ENCODE results near the gene COBL. TPM values are rescaled to one million over a fixed set of nuclear protein-coding genes. Genes with fewer than 3 reads are reported as not detected.

The COBL gene
- total RNA-seq, 4 donors from 2014 or later, result 62.4 to 114 (median 72.2) TPM

GRCh38 chr7:51298912-51299311 lies 17.7 kb downstream of the COBL start:
- TF ChIP-seq CTCF (IDR thresholded peaks at IDR 0.05) (no peak), POLR2AphosphoS5 (IDR thresholded peaks at IDR 0.05) (no peak), POLR2A (IDR thresholded peaks at IDR 0.05) (no peak), EP300 (IDR thresholded peaks at IDR 0.05; ENCODE audit: low read depth) (no peak)
- Histone ChIP-seq H3K9me3 (no peaks in the 10 kb centered on the region), H3K4me3 (no peak overlapping the region), H3K27me3 (no peaks in the 10 kb centered on the region), H3K4me1 (peaks cover 0 to 26% (median 20%) of the 10 kb centered on the region in 4 donors), H3K27ac (no peak overlapping the region), H3K36me3 (no peaks in the 10 kb centered on the region)
- in situ Hi-C loops (cut with MboI; ENCODE audit: low pct_ligation_motif_present in 1 of 4, low pct_unique_long_range_greater_than_20kb in 1 of 4, low sequenced_read_pairs in 3 of 4) (no loop called here), intact Hi-C loops (cut with DNase I; ENCODE audit: low total_unique reads) (no loop called here)
- DNase-seq, result no peak
- 86 to 100% methylated on average over 2 to 5 of the region's 5 CpGs for WGBS, 2 donors (ENCODE audit: low coverage in 1 of 2)

GRCh38 chr7:51297986-51298385 lies 18.6 kb downstream of the COBL start:
- no peak for DNase-seq
- Histone ChIP-seq H3K4me1 (peaks cover 0 to 29% (median 18%) of the 10 kb centered on the region in 4 donors), H3K4me3 (no peak overlapping the region), H3K36me3 (no peaks in the 10 kb centered on the region), H3K27me3 (no peaks in the 10 kb centered on the region), H3K9me3 (no peaks in the 10 kb centered on the region), H3K27ac (no peak overlapping the region)
- intact Hi-C loops (cut with DNase I; ENCODE audit: low total_unique reads) (no loop called here), in situ Hi-C loops (cut with MboI; ENCODE audit: low pct_ligation_motif_present in 1 of 4, low pct_unique_long_range_greater_than_20kb in 1 of 4, low sequenced_read_pairs in 3 of 4) (no loop called here)
- TF ChIP-seq POLR2AphosphoS5 (IDR thresholded peaks at IDR 0.05) (no peak), CTCF (IDR thresholded peaks at IDR 0.05) (no peak), POLR2A (IDR thresholded peaks at IDR 0.05) (no peak), EP300 (IDR thresholded peaks at IDR 0.05; ENCODE audit: low read depth) (no peak)
- WGBS, 2 donors (ENCODE audit: low coverage in 1 of 2), result 79 to 100% methylated on average over 1 to 3 of the region's 3 CpGs

GRCh38 chr7:51295440-51296245 lies 21.0 kb downstream of the COBL start:
- Histone ChIP-seq H3K4me3 (no peak overlapping the region), H3K36me3 (no peaks in the 10 kb centered on the region), H3K9me3 (no peaks in the 10 kb centered on the region), H3K27me3 (no peaks in the 10 kb centered on the region), H3K27ac (peak overlapping the region; percentile 54 to 75 (median 73)), H3K4me1 (peaks cover 1 to 42% (median 23%) of the 10 kb centered on the region in 4 donors)
- DNase-seq, result peak; percentile 68
- 51 to 59% methylated on average over 3 of the region's 3 CpGs for WGBS, 2 donors (ENCODE audit: low coverage in 1 of 2)
- in situ Hi-C loops (cut with MboI; ENCODE audit: low pct_ligation_motif_present in 1 of 4, low pct_unique_long_range_greater_than_20kb in 1 of 4, low sequenced_read_pairs in 3 of 4), result no loop called here
- intact Hi-C loops (cut with DNase I; ENCODE audit: low total_unique reads), result no loop called here
- TF ChIP-seq EP300 (IDR thresholded peaks at IDR 0.05; ENCODE audit: low read depth) (no peak), POLR2AphosphoS5 (IDR thresholded peaks at IDR 0.05) (peak in 1 of 3 donors; percentile 9), CTCF (IDR thresholded peaks at IDR 0.05) (peak in 2 of 5 experiments; percentile 27 to 28), POLR2A (IDR thresholded peaks at IDR 0.05) (no peak)

GRCh38 chr7:51292596-51292995 lies 24.0 kb downstream of the COBL start:
- Histone ChIP-seq H3K27me3 (no peaks in the 10 kb centered on the region), H3K4me1 (peaks cover 6 to 60% (median 39%) of the 10 kb centered on the region in 4 donors), H3K4me3 (no peak overlapping the region), H3K36me3 (no peaks in the 10 kb centered on the region), H3K9me3 (no peaks in the 10 kb centered on the region), H3K27ac (no peak overlapping the region)
- intact Hi-C loops (cut with DNase I; ENCODE audit: low total_unique reads), result no loop called here
- in situ Hi-C loops (cut with MboI; ENCODE audit: low pct_ligation_motif_present in 1 of 4, low pct_unique_long_range_greater_than_20kb in 1 of 4, low sequenced_read_pairs in 3 of 4), result no loop called here
- TF ChIP-seq EP300 (IDR thresholded peaks at IDR 0.05; ENCODE audit: low read depth) (no peak), POLR2AphosphoS5 (IDR thresholded peaks at IDR 0.05) (no peak), POLR2A (IDR thresholded peaks at IDR 0.05) (no peak), CTCF (IDR thresholded peaks at IDR 0.05) (no peak)
- 61 to 91% methylated on average over 1 to 4 of the region's 4 CpGs for WGBS, 2 donors (ENCODE audit: low coverage in 1 of 2)
- DNase-seq, result no peak

Measured in transverse colon (tissue), 4 donors.